ENCODE measurements around the gene FOXP4. TPM values are rescaled to one million over a fixed set of nuclear protein-coding genes. Genes with fewer than 3 reads are reported as not detected.

Gene FOXP4
- total RNA-seq, 1 donor from 2014 or later = 30.0 TPM

DNA sequence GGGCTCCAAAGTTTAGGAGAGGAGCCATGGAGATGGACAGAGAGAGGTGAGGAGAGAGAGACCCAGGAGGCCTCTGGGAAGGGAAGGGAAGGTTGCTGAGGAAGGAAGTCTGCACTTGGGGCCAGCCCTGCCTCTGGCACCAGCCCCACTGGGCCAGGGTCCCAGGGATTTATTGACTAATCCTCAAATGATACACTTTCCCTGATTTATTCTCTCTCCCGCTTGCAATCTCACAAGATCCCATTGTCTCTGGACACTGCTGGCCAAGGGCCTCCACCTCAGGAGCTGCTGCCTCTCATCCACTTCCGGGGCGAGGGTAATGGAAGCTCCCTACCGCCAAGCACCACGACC lies 43.6 kb upstream of the FOXP4 start:
- DNase-seq (no peak), ATAC-seq (no peak)
- Histone ChIP-seq H3K27me3 (ENCODE audit: low read depth) (peaks cover 36% of the 10 kb centered on the region), H3K9me3 (no peaks in the 10 kb centered on the region), H3K36me3 (no peaks in the 10 kb centered on the region), H3K4me3 (no peak overlapping the region), H3K27ac (peak overlapping the region; percentile 59), H3K4me1 (peaks cover 36% of the 10 kb centered on the region)
- TF ChIP-seq, protein P1, sequence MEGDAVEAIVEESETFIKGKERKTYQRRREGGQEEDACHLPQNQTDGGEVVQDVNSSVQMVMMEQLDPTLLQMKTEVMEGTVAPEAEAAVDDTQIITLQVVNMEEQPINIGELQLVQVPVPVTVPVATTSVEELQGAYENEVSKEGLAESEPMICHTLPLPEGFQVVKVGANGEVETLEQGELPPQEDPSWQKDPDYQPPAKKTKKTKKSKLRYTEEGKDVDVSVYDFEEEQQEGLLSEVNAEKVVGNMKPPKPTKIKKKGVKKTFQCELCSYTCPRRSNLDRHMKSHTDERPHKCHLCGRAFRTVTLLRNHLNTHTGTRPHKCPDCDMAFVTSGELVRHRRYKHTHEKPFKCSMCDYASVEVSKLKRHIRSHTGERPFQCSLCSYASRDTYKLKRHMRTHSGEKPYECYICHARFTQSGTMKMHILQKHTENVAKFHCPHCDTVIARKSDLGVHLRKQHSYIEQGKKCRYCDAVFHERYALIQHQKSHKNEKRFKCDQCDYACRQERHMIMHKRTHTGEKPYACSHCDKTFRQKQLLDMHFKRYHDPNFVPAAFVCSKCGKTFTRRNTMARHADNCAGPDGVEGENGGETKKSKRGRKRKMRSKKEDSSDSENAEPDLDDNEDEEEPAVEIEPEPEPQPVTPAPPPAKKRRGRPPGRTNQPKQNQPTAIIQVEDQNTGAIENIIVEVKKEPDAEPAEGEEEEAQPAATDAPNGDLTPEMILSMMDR (IDR thresholded peaks at IDR 0.05) = no peak
- intact Hi-C loops (cut with DNase I) = no loop called here

DNA sequence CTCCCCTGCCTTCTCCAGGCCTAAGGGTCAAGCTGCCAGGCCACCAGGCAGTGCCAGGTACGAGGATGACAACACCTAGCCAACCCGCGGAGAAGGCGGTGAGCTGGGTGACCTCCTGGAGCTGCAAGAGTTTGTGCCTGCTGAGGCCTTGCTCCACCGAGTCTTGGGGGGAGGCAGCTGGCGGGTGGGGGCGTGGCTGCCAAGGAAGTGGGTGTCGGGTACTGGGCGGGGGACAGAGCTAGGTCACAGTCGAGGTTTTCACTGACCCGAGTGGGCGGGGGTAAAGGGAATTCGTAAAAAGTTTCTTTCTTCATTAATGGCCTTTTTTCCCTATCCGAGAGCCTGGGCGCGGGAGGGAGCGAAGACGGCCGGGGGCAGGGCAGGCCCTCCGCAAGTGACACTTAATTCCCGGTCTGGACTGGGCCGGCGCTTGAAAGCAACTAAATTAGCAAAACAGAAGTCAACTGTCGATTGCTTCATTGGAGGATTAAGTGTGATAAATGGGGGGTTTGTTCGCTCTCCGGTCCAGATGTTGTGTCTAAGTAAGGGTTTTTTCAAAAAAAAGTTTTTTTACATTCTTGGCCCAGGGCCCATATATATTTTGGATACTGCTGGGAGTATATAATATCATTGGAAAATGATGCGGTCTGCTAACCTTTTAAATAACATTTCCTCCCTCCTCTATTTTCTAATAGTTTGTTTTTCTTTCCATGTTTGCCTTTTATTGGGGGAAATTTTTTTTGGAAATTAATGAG lies 43.1 kb upstream of the FOXP4 start:
- intact Hi-C loops (cut with DNase I) = no loop called here
- Histone ChIP-seq H3K27ac (peak overlapping the region; percentile 59), H3K9me3 (no peaks in the 10 kb centered on the region), H3K27me3 (ENCODE audit: low read depth) (peaks cover 39% of the 10 kb centered on the region), H3K4me3 (no peak overlapping the region), H3K4me1 (peaks cover 36% of the 10 kb centered on the region), H3K36me3 (no peaks in the 10 kb centered on the region)
- DNase-seq (peak; percentile 52), ATAC-seq (peak in 1 of 2 donors; percentile 46)
- TF ChIP-seq, protein P1 (IDR thresholded peaks at IDR 0.05) = no peak

DNA sequence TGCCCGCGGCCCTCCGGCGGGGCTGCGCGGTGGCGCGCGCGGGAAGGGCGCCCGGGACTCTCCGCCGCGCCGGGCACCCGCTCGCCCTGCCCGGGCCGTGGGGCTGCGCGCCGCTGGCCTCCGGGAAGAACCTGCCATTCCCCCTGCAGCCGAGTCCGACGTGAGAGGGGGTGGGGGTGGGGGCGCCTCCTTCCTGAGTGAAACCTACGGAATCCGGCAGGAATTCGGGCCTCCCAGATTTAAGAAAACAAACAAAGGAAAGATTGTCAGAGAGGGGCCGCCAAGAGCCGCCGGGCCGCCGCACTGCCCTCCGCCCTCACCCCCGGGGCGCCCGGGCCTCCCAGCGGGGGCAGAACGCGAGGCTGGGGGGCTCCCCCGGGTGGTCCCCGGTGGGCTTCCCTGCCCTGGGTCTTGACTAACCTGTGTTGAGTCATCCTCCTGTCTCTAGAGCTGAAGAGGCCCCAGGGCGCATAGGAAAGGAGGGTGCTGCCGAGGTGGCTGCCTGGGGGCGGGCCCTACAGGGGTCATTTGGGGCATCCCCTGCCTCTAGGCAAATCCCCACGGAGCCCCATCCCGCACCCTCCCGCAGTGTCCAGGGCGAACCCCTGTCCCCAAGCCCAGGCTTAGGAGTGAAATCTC lies 42.2 kb upstream of the FOXP4 start:
- H3K4me1 ChIP-seq = peaks cover 36% of the 10 kb centered on the region
- peak overlapping the region; percentile 46 for H3K4me3 ChIP-seq
- peaks cover 41% of the 10 kb centered on the region for H3K27me3 ChIP-seq (ENCODE audit: low read depth)
- no peaks in the 10 kb centered on the region for H3K9me3 ChIP-seq
- no peaks in the 10 kb centered on the region for H3K36me3 ChIP-seq
- peak; percentile 46 to 78 for ATAC-seq
- TF ChIP-seq, protein P1 (IDR thresholded peaks at IDR 0.05) = no peak
- DNase-seq = no peak
- peak overlapping the region; percentile 78 for H3K27ac ChIP-seq
- intact Hi-C loops (cut with DNase I) = no loop called here

DNA sequence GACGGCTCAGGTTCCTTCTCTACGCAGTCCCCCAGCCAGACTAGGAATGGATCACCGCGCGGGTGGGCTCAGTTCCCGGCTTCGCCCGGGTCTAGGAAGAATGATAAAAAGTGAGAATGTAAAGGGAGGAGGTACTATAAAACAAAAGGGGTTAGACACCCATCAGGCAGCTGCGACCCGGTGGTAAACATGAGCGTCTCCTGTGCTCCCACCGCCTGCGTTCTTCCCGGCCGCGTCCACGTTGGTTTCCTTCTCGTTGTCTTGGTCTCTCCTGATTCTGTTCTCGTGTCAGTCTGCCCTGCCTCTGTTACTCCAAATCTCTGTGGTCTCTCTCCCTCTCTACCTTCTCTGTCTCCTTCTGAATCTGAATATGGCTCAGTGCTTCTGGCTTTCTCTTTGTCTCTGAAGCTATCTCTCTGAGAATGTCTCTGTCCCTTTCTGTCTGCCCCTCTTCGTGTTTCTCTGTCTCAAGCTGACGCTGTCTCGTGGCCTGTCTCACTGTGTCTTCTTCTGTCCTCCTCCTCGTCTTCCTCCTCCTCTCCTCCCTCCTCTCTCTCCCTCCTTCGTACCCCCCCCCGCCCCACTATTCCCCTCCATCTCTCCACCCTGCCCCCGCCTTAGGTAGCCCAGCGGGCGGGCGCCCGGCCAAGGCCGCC lies 41.6 kb upstream of the FOXP4 start:
- Histone ChIP-seq H3K36me3 (no peaks in the 10 kb centered on the region), H3K4me1 (peaks cover 36% of the 10 kb centered on the region), H3K27ac (peak overlapping the region; percentile 78), H3K9me3 (no peaks in the 10 kb centered on the region), H3K4me3 (peak overlapping the region; percentile 46), H3K27me3 (ENCODE audit: low read depth) (peaks cover 41% of the 10 kb centered on the region)
- ATAC-seq = peak in 1 of 2 donors; percentile 9
- intact Hi-C loops (cut with DNase I) = no loop called here
- TF ChIP-seq, protein P1 (IDR thresholded peaks at IDR 0.05) = no peak
- DNase-seq = no peak

DNA sequence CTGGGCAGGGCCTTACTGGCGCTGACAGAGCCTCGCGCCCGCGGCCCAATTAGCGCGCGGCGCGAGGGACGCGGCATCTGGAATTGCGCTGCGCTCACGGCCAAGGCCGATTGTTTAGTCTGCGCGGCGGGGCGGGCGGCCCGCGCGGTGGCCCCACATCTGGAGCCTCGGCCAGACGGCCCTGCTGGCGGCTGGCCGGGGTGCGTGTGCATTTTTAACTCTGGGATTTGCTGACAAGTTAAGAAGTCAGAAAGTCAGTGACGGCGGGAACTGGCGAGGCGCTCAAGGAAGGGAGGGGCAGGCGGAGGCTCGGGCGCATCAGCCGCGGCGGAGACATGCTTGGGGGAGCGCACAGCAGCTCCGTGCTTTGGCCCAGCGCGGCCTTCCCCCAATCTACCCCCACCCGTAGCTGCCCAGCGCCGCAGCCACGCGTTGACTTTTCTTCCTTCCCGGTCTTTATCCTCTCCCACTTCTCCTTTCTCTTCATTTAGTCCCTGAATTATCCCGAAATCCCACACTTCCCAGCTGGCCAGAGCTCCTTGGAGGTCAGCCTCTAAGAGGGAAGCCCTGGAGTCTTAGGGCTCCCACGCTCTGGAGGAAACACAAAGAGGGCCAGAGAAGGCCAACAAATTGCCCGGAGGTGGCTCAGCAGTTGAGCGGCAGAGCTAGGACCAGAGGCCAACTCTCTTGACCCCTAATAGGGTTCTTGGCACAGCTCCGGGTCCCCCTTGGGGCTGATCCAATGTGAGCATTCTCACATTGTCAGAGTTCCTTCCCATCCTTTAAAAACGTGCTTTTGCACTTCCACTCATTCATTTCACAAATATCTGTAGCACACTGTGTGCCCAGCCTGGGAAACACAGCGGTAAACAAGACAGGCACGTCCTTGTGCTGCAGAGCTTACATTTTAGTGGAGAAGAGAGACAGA lies 40.8 kb upstream of the FOXP4 start:
- Histone ChIP-seq H3K27ac (peak overlapping the region; percentile 78), H3K4me1 (peaks cover 36% of the 10 kb centered on the region), H3K9me3 (no peaks in the 10 kb centered on the region), H3K36me3 (no peaks in the 10 kb centered on the region), H3K27me3 (ENCODE audit: low read depth) (peaks cover 41% of the 10 kb centered on the region), H3K4me3 (peak overlapping the region; percentile 40)
- DNase-seq (peak; percentile 70), ATAC-seq (peak; percentile 81 to 87)
- intact Hi-C loops (cut with DNase I) = no loop called here
- TF ChIP-seq, protein P1 (IDR thresholded peaks at IDR 0.05) = no peak

Data from lower lobe of right lung (tissue), 2 donors.